Measurements from ENCODE around the gene ADSL. TPM values are rescaled to one million over a fixed set of nuclear protein-coding genes. Genes with fewer than 3 reads are reported as not detected.
"Not testable (repeated sequence)": the region's sequence is repeated elsewhere in the genome, so short reads cannot be mapped to it uniquely, and the experiment has no call there.

Gene ADSL
- total RNA-seq, 1 experiment from 2014 or later, result 203 TPM

DNA sequence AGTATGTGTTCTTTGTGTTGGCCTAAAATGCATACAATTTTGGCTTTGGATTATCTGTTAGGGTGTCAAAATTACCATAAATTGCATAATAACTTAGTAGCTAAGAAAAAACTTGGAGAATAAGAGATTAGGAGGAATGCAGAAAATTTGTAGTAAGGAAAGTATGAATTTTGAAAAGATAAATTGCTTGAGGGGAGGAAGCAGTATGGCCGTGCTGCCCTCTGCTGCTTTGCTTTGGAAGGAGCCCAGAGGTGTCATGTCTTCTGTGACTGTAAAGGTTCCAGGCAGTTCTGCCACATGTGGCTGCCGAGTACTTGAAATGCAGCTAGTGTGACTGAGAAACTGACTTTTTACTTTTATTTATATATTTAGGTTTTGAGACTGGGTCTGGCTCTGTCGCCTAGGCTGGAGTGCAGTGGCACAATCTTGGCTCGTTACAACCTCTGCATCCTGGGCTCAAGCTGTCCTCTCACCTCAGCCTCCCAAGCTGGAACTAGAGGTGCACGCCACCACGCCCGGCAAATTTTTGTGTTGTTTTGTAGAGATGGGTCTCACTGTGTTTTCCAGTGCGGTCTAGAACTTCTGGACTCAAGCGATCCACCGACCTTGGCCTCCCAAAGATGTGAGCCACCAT lies 1.8 kb downstream of the ADSL start:
- in situ Hi-C loops (cut with HindIII; ENCODE audit: low pct_unique_long_range_greater_than_20kb, low sequenced_read_pairs), result no loop called here
- DNase-seq (ENCODE audit: low read depth), result peak; percentile 44

DNA sequence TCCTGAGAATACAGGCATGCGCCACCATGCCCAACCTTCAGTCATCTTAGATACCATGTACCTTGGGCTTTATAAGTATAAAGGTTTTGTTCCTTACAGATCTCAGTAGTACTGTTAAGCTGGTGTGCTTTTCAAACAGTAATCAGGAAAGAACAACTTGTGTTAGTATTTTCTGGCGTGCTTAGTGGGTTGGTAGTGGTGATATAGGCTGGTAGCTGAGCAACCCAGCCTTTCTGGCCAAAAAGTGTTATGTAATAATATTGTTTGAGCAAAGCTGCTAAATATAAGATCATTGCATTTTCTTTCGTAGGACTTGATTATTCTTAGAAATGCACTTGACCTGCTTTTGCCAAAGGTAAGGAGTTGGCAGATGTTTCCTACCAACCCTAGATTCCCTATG lies 6.5 kb downstream of the ADSL start:
- no peak for DNase-seq (ENCODE audit: low read depth)
- in situ Hi-C loops (cut with HindIII; ENCODE audit: low pct_unique_long_range_greater_than_20kb, low sequenced_read_pairs), result loop anchor here (25.0 kb wide), 1 partner anchor 285 kb away; the partner anchor contains the start of gene MRTFA

DNA sequence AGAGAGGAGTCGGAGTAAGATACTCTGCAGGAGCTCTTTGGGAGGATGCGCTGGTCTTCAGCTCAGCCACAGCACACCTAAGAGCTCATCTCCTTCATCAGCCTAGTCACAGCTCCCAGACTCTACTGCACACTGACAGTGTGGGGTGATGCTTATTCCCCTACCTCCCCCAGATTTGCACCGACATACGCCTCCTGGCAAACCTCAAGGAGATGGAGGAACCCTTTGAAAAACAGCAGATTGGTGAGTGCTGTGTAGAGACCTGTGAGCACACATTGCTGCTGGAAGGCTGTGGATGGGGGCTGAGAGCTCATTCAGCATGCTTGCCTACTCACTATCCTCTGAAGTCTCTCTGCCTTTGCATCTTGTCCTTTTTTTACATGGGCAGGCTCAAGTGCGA lies 14.8 kb downstream of the ADSL start:
- in situ Hi-C loops (cut with HindIII; ENCODE audit: low pct_unique_long_range_greater_than_20kb, low sequenced_read_pairs), result loop anchor here (25.0 kb wide), 1 partner anchor 276 kb away; the partner anchor contains the start of gene MRTFA

DNA sequence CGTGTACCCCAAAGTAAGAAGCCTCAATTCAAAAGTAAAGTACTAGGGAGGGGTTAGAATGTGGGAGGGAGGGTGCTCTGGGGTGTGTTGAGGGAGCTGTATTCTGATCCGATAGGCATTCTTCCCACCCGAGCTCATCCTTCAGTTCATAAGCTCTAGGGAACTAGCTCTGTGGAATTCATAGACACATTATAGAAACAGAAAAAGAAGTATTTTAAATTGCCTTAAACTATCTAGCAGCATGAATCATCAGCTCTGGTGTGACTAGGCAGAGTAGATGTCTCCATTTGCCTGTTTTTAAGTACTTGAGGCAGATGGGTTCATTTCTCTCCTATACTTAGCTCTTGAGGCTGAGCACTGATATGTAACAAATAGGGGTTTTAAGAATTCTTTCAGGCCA lies 16.8 kb downstream of the ADSL start:
- no peak for DNase-seq (ENCODE audit: low read depth)
- in situ Hi-C loops (cut with HindIII; ENCODE audit: low pct_unique_long_range_greater_than_20kb, low sequenced_read_pairs), result loop anchor here (25.0 kb wide), 1 partner anchor 274 kb away; the partner anchor contains the start of gene MRTFA

More for the DNA sequence above, 14.8 kb downstream of the ADSL start:
- DNase-seq (ENCODE audit: low read depth), result no peak

DNA sequence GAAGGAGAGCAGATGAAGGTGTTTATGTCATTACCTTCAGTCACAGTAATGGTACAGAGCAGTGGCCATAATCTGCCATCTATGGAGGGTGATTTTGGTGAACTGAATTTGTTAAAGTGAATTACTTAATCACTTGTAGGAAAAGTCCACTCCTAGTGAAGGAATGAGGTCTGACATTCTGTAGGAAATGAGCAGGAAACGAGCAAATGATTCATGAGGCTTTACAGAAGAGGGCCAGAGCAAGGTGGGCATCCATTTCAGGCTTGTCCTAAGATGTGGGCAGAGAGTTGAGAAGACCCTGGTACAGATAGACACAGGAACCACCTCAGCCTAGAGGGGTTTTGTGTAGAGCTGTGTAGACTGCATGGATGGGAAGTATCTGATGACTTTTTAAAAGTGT lies 18.1 kb downstream of the ADSL start:
- in situ Hi-C loops (cut with HindIII; ENCODE audit: low pct_unique_long_range_greater_than_20kb, low sequenced_read_pairs), result loop anchor here (25.0 kb wide), 1 partner anchor 273 kb away; the partner anchor contains the start of gene MRTFA
- no peak for DNase-seq (ENCODE audit: low read depth)

DNA sequence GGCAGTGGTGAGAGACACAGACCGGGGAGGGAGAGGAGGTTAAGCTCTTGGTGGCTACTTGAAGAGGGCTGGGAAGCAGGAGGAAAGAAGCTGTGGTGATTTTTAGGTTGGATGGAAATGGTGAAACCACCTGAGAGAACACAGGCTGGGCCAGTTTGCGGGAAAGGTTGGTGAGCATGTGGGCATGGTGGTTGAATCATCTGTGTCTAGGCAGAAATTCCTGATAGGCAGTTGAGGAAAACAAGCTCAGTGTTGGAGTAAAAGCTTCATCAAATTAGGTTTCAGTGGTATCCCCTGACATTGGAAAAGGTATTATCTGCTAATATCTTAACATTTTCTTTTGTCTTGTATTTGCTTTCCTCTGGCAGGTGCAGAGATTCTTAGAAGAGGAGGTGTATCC lies 19.8 kb downstream of the ADSL start:
- no peak for DNase-seq (ENCODE audit: low read depth)
- in situ Hi-C loops (cut with HindIII; ENCODE audit: low pct_unique_long_range_greater_than_20kb, low sequenced_read_pairs), result loop anchor here (25.0 kb wide), 1 partner anchor 271 kb away; the partner anchor contains the start of gene MRTFA

DNA sequence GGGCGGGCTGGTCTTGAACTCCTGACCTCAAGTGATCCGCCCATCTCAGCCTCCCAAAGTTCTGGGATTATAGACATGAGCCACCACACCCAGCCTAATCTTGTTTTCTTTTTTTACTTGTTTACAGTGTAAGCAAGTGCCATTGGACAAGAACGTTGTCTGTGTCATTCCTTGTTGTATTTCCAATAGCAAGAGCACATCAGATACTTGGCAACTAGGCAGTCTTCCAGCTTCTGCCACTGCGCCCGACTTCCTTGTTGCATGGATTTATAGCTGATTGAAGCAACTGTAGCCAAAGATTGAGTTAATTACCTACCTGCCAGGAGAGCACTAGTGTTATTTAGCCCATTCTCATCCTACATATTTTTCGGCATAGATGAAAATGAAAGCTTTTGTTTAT lies 21.0 kb downstream of the ADSL start:
- no peak for DNase-seq (ENCODE audit: low read depth)
- in situ Hi-C loops (cut with HindIII; ENCODE audit: low pct_unique_long_range_greater_than_20kb, low sequenced_read_pairs), result loop anchor here (25.0 kb wide), 1 partner anchor 270 kb away; the partner anchor contains the start of gene MRTFA

DNA sequence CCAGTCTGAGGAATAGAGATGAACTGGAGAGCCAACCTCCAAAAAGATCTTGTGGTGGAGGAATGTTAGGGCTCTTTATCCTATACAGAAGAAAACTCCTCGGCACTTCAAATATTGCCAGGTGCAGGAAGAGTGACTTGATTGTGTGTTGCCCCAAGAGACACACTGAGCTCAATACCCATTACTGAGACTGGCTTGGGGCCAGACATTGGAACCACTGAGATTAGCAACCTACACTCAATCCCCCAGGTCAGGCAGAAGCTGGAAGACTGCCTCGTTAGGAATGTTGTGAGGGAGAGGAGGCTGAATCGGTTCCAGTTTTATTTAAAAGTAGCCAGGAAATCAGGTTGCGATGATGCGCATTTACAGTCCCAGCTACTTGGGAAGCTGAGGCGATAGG lies 21.7 kb downstream of the ADSL start:
- in situ Hi-C loops (cut with HindIII; ENCODE audit: low pct_unique_long_range_greater_than_20kb, low sequenced_read_pairs), result loop anchor here (25.0 kb wide), 1 partner anchor 269 kb away; the partner anchor contains the start of gene MRTFA
- no peak for DNase-seq (ENCODE audit: low read depth)

DNA sequence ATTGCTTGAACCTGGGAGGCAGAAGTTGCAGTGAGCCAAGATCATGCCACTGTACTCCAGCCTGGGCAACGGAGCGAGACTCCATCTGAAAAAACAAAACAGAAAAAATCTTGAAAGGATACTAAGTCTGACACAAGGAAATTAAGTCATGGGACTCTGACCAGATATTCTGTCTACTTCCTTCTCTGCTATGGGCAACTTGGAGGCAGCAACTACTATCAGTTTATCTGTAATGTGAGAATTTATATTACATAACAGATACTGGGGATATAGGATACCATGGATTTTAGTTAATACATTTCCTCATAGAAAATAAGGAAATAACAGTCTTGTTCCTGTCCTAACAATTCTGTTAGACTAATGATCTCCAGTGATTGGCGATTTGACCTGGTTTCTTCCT lies 22.5 kb downstream of the ADSL start:
- DNase-seq (ENCODE audit: low read depth), result peak; percentile 44
- in situ Hi-C loops (cut with HindIII; ENCODE audit: low pct_unique_long_range_greater_than_20kb, low sequenced_read_pairs), result loop anchor here (25.0 kb wide), 1 partner anchor 268 kb away; the partner anchor contains the start of gene MRTFA

DNA sequence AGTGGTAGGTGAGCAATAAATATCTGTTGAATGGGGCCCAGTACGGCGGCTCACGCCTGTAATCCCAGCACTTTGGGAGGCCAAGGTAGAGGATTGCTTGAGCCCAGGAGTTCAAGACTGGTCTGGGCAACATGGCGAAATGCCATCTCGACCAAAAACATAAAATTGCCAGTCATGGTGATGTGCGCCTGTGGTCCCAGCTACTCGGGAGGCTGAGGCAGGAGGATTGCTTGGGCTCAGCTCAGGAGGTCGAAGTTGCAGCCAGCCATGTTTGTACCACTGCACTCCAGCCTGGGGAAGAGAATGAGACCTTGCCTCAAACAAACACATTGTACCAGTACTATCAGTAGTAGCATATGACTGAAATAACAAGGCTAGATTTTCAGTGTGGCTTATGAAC lies 28.3 kb downstream of the ADSL start:
- in situ Hi-C loops (cut with HindIII; ENCODE audit: low pct_unique_long_range_greater_than_20kb, low sequenced_read_pairs), result loop anchor here (25.0 kb wide), 1 partner anchor 263 kb away; the partner anchor contains the start of gene MRTFA
- DNase-seq (ENCODE audit: low read depth), result no peak

DNA sequence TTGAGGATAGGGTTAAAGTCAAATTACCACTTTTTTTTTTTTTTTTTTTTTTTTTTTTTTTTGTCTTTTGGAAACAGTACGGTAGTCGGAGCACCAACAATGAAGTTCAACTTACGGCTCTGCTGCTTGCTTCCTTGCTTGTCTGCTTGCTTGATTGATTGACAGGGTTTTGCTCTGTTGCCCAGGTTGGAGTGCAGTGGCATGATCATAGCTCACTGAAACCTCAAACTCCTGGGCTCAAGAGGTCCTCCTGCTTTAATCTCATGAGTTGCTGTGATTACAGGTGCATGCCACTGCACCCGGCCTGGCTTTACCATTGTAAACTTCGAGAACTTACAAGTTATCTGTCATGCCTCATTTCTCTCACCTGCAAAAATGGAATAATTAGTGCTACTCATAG lies 29.8 kb downstream of the ADSL start:
- in situ Hi-C loops (cut with HindIII; ENCODE audit: low pct_unique_long_range_greater_than_20kb, low sequenced_read_pairs), result no loop called here
- no peak for DNase-seq (ENCODE audit: low read depth)

DNA sequence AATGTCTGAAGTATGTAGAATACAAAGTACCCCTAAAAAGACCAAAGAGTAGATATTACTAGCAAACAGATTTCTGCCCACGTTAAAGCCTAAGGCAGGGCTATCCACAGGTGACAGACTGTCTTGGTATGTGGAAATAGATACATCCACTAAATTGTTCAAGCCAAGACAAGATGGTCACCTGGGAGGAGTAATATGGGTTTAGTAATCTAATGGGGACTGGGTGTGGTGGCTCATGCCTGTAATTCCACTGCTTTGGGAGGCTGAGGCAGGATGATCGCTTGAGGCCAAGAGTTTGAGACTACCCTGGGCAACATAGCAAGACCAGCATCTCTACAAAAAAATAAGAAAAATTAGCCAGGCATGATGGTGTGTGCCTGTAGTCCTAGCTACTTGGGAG lies 31.6 kb downstream of the ADSL start:
- in situ Hi-C loops (cut with HindIII; ENCODE audit: low pct_unique_long_range_greater_than_20kb, low sequenced_read_pairs), result no loop called here
- DNase-seq (ENCODE audit: low read depth), result no peak

DNA sequence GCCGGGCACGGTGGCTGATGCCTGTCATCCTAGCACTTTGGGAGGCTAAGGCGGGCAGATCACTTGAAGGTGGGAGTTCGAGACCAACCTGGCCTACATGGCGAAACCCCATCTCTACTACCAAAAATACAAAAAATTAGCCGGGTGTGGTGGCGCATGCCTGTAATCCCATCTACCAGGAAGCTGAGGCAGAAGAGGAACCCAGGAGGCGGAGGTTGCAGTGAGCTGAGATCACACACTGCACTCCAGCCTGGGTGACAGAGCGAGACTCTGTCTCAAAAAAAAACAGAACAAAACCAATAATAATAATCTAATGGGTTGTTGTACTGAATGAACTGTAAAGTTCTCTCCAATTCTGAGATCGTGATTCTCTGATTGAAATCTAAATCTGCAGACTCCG lies 32.1 kb downstream of the ADSL start:
- in situ Hi-C loops (cut with HindIII; ENCODE audit: low pct_unique_long_range_greater_than_20kb, low sequenced_read_pairs); DNase-seq (ENCODE audit: low read depth): not testable (repeated sequence)

DNA sequence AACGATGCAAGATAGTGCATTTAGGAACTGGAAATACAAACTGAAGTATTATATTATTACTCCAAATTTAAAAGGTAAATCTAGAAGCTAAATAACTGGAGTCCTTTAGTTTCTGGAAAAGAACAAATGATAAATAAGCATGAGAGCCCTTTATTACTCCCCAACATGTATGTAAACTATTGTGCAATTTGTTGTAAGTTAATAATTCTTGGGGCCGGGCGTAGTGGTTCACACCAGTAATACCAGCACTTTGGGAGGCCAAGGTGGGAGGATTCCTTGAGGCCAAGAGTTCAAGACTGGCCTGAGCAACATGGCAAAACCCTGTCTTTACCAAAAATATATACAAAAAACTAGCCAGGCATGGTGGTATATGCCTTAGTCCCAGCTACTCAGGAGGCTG lies 35.2 kb downstream of the ADSL start:
- in situ Hi-C loops (cut with HindIII; ENCODE audit: low pct_unique_long_range_greater_than_20kb, low sequenced_read_pairs), result no loop called here
- no peak for DNase-seq (ENCODE audit: low read depth)

DNA sequence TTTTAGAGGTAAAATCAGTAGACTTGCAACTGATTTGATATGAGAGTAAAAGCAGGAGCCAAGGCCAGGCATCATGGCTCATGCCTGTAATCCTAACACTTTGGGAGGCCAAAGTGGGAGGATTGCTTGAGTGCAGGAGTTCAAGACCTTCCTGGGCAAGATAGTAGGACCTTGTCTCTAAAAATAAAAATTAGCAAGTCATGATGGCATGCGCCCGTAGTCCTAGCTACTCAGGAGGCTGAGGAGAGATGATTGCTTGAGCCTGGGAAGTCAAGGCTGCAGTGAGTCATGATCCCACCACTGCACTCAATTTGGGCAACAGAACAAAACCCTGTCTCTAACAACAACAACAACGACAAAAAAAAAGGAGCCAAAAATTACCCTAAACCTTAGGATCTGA lies 37.6 kb downstream of the ADSL start:
- no peak for DNase-seq (ENCODE audit: low read depth)
- in situ Hi-C loops (cut with HindIII; ENCODE audit: low pct_unique_long_range_greater_than_20kb, low sequenced_read_pairs), result no loop called here

DNA sequence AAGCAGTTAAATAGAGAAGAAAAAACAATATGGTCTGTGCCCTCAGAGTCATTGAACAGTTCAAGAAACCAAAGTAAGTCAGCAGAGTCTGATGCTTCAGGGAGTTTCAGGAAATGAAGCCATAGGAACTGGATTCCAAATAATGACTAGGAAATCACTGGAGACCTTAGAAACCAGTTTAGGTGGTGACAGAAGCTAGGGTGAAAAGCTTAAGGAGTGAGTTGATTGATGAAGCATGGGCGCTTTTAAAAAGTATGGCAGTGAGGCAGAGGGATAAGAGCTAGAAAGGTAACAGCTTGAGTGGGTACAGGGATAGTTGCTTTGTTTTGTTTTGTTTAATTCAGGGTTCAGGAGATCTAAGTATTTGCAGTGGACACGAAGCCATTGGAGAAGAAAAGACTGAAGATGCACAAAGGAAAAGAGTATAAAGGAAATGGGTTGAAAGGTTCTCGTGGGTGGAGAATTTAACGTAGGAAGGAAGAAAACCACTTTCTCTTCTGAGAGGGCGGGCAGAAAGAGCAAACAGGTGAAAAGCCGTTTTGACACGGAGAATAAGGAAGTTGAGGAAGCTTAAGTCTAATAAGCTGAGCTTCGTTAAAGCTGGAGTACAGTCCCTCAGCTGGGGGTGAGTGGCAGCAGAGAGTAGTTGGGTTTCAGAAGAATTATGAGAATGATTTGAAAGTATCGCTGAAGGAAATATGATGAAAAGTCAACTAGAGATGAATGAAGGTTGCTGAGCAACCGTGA lies 38.9 kb downstream of the ADSL start:
- no peak for DNase-seq (ENCODE audit: low read depth)
- in situ Hi-C loops (cut with HindIII; ENCODE audit: low pct_unique_long_range_greater_than_20kb, low sequenced_read_pairs), result no loop called here

DNA sequence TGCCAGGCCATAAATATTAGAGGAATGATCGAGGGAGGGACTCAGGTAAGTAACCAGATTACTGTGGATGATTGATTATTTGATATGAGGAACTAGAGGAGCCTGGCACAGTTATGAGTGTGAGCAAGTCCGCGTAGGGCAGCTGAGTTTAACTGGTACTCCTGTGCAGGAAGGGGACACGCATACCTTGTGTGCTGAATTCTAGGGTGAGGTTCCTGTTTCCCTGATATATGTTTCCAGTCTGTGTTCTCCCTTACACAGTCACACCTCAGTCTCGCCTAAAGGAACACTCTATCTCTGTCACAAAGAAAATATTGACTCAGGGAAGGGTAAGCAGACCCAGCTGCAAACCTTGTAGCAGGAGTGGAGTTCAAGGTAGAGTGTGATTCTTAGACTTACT lies 41.4 kb downstream of the ADSL start:
- in situ Hi-C loops (cut with HindIII; ENCODE audit: low pct_unique_long_range_greater_than_20kb, low sequenced_read_pairs), result no loop called here

DNA sequence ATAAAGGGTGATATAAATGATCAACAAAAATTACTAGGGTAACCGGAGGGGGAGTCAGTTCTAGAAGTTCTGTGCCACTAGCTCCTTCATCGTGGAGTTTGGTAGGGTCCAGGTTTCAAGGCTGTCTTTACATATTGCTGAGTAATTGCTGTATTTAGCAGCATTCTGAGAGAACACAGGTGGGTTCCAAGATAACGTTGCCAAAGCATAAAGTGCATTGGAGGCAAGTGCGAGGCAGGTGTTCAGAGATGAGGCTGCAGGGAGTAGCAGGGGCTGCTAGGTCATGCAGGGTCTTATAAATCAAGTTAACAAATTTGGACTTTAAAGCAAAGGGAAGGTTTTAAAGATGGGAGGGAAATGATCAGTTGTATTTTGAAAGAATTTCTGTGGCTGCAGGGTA lies 41.9 kb downstream of the ADSL start:
- DNase-seq (ENCODE audit: low read depth), result no peak
- in situ Hi-C loops (cut with HindIII; ENCODE audit: low pct_unique_long_range_greater_than_20kb, low sequenced_read_pairs), result no loop called here

More for the DNA sequence above, 41.4 kb downstream of the ADSL start:
- DNase-seq (ENCODE audit: low read depth), result no peak

DNA sequence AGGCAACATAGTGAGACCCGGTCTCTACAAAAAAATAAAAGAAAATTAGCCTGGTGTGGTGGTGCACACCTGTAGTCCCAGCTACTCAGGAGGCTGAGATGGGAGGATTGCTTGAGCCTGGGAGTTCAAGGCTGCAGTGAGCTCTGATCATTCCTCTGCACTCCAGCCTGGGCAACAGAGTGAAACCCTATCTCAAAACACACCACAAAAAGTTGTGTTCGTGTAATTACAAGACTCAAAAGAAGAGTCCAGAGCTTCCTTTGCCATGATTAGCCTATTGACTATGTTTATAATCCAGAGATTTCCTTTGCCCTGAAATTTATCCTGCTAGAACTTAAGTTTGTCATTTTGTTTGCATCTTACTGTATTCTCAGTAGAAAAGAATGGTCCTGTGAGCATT lies 45.1 kb downstream of the ADSL start:
- in situ Hi-C loops (cut with HindIII; ENCODE audit: low pct_unique_long_range_greater_than_20kb, low sequenced_read_pairs), result no loop called here
- no peak for DNase-seq (ENCODE audit: low read depth)
